BLaER1 treated with 17β-estradiol and CSF1 and Interleukin-3, amounts not matched to agents 10 nM and 100 nM (cell line): ENCODE measurements around the gene RAB21.
A peak's percentile ranks its signal among the peaks of the same experiment; 100 is the strongest.

Experiments
- H3K27ac ChIP-seq, 11 experiments: shearing (Covaris generic); formaldehyde crosslinking; 2 replicates each; pipeline ENCODE4 v1.8.1; 2022
- H3K27me3 ChIP-seq, 11 experiments: shearing (Covaris generic); formaldehyde crosslinking; 2 replicates each; pipeline ENCODE4 v1.8.1; 2022
- H3K36me3 ChIP-seq, 11 experiments: shearing (Covaris generic); formaldehyde crosslinking; 2 replicates each; pipeline ENCODE4 v1.8.1; 2022
- H3K4me1 ChIP-seq, 10 experiments: shearing (Covaris generic); formaldehyde crosslinking; 2 replicates each; pipeline ENCODE4 v1.8.1; 2022
- H3K4me2 ChIP-seq, 11 experiments: shearing (Covaris generic); formaldehyde crosslinking; 2 replicates each; pipeline ENCODE4 v1.8.1; 2022
- H3K4me3 ChIP-seq, 10 experiments: shearing (Covaris generic); formaldehyde crosslinking; 2 replicates each; pipeline ENCODE4 v1.8.1; 2022
- H3K9ac ChIP-seq, 11 experiments: shearing (Covaris generic); formaldehyde crosslinking; 2 replicates each; pipeline ENCODE4 v1.8.1; 2022
- H3K9me3 ChIP-seq, 11 experiments: shearing (Covaris generic); formaldehyde crosslinking; replicated peaks in 1 of 11; 2 replicates each; pipeline ENCODE4 v1.8.1; 2022
- H4K20me1 ChIP-seq, 11 experiments: shearing (Covaris generic); formaldehyde crosslinking; 2 replicates each; pipeline ENCODE4 v1.8.1; 2022
- Cebpa-rat ChIP-seq, 11 experiments: shearing (Covaris generic); IDR thresholded peaks; 2 replicates each; pipeline ENCODE4 v1.8.1; 2022

RAB21 gene

DNA sequence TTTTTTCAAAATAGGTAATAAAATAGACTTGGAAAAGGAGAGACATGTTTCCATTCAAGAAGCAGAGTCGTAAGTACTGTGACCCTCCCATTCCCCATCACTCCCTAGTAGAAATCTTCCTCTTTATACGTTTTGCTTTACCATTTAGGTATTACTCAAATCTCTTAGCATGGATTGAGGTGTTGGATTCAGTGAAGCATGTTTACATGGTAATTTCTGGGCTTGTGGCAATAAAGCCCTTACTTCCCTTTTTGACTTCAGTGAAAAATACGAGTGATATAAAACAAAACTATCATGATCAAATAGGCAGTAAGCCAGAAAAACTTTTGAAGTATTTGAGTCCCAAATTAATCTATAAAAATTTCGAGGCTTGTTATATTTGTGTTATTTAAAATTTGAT is 27.4 kb downstream of the RAB21 start:
- Histone ChIP-seq H3K9me3 (no peaks in the 10 kb centered on the region), H3K9ac (no peak overlapping the region), H3K36me3 (peaks cover 38 to 82% (median 59%) of the 10 kb centered on the region in 11 experiments; a peak in 21 of 22 replicates), H4K20me1 (peaks cover 0 to 55% (median 14%) of the 10 kb centered on the region in 11 experiments; a peak in 11 of 22 replicates), H3K27ac (no peak overlapping the region; a peak in 1 of 22 replicates), H3K27me3 (no peaks in the 10 kb centered on the region), H3K4me1 (peaks cover 0 to 22% (median 10%) of the 10 kb centered on the region in 10 experiments; a peak in 15 of 20 replicates), H3K4me3 (no peak overlapping the region), H3K4me2 (peak overlapping the region in 3 of 11 experiments; percentile 9 to 51 (median 38); a peak in 3 of 22 replicates)
- TF ChIP-seq Cebpa-rat (IDR thresholded peaks at IDR 0.05): no peak

DNA sequence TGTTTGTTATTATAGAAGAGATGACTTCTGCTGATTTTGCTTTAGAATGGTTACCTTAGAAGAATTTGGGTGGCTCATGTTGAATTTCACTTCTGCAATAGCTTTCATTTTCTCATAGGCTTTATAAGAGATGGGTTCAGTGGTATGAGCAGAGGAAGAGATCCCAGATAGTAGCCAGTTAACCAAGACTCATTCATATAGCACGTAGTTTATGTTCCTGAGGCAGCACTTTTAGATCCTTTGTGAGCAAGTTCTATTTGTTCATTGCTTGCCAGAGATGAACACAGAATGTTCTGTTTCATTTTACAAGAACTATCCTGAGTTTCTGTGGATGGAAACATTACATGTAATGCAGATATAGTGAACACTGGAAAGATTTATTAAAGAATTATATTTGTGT is 32.2 kb downstream of the RAB21 start:
- peaks cover 23 to 76% (median 56%) of the 10 kb centered on the region in 11 experiments for H3K36me3 ChIP-seq
- H3K27ac ChIP-seq: peak overlapping the region in 8 of 11 experiments; percentile 30 to 83 (median 68); a peak in 13 of 22 replicates
- H3K4me3 ChIP-seq: no peak overlapping the region
- H3K27me3 ChIP-seq: no peaks in the 10 kb centered on the region
- peak overlapping the region in 6 of 11 experiments; percentile 37 to 89 (median 72); a peak in 10 of 22 replicates for H3K4me2 ChIP-seq
- peaks cover 0 to 35% (median 0%) of the 10 kb centered on the region in 11 experiments; a peak in 4 of 22 replicates for H4K20me1 ChIP-seq
- H3K4me1 ChIP-seq: peaks cover 7 to 64% (median 30%) of the 10 kb centered on the region in 10 experiments; a peak in 17 of 20 replicates
- no peak for TF ChIP-seq Cebpa-rat (IDR thresholded peaks at IDR 0.05)
- peak overlapping the region in 1 of 11 experiments; percentile 49; a peak in 2 of 22 replicates for H3K9ac ChIP-seq
- H3K9me3 ChIP-seq: no peaks in the 10 kb centered on the region

DNA sequence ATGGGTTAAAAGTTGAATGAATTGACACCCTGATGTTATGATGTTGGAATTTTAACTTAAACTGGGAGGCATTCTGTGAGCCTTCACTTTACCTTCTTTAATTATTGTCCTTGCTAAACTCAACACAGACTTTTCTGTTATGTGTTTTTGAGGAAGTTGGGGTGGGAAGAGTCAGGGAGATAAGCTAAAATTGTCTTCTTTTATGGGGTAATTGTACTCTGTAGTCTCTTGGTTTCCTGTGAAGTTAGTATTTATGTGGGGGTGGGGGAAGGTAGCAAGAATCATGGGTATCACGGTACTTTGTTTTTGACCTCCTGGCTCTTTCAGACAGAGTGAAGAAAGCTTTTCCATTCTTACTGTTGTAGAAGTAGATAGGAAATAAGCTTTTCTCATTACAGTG is 32.9 kb downstream of the RAB21 start:
- Histone ChIP-seq H3K4me2 (peak overlapping the region; percentile 8 to 89 (median 62); a peak in 16 of 22 replicates), H3K9me3 (no peaks in the 10 kb centered on the region), H3K27me3 (no peaks in the 10 kb centered on the region), H3K4me1 (peaks cover 7 to 62% (median 30%) of the 10 kb centered on the region in 10 experiments; a peak in 17 of 20 replicates), H3K27ac (peak overlapping the region in 8 of 11 experiments; percentile 30 to 83 (median 68); a peak in 16 of 22 replicates), H3K36me3 (peaks cover 23 to 77% (median 57%) of the 10 kb centered on the region in 11 experiments), H3K9ac (peak overlapping the region in 7 of 11 experiments; percentile 5 to 64 (median 53); a peak in 12 of 22 replicates), H3K4me3 (peak overlapping the region in 2 of 10 experiments; percentile 5 to 41; a peak in 2 of 20 replicates), H4K20me1 (peaks cover 0 to 34% (median 0%) of the 10 kb centered on the region in 11 experiments; a peak in 4 of 22 replicates)
- no peak for TF ChIP-seq Cebpa-rat (IDR thresholded peaks at IDR 0.05)

DNA sequence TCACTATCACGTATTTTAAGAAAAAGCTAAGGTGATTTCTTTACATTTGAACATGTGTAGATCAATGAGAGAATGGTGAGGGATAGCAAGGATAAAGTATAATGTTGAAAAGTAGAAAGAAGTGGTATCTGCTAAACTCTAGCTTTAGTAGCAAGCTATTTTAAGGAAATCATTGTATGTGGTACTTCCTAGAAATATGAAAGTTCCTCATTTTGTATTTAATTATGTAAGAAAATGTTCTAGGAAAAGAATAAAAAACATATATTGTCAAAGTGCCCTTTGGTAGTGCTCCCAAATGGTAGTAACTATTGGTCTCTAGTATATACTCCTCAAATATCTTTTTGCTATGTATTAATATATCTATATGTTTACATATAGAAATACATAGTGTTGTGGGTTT is 35.7 kb downstream of the RAB21 start:
- H3K4me1 ChIP-seq: peaks cover 7 to 66% (median 30%) of the 10 kb centered on the region in 10 experiments; a peak in 17 of 20 replicates
- peaks cover 14 to 59% (median 41%) of the 10 kb centered on the region in 11 experiments for H3K36me3 ChIP-seq
- H3K4me2 ChIP-seq: peak overlapping the region in 7 of 11 experiments; percentile 13 to 81 (median 60); a peak in 12 of 22 replicates
- H3K9me3 ChIP-seq: no peaks in the 10 kb centered on the region
- no peak overlapping the region for H3K4me3 ChIP-seq
- H3K27me3 ChIP-seq: no peaks in the 10 kb centered on the region
- peaks cover 0 to 32% (median 0%) of the 10 kb centered on the region in 11 experiments; a peak in 4 of 22 replicates for H4K20me1 ChIP-seq
- H3K9ac ChIP-seq: no peak overlapping the region
- H3K27ac ChIP-seq: peak overlapping the region in 5 of 11 experiments; percentile 27 to 35 (median 34); a peak in 5 of 22 replicates
- TF ChIP-seq Cebpa-rat (IDR thresholded peaks at IDR 0.05): no peak

DNA sequence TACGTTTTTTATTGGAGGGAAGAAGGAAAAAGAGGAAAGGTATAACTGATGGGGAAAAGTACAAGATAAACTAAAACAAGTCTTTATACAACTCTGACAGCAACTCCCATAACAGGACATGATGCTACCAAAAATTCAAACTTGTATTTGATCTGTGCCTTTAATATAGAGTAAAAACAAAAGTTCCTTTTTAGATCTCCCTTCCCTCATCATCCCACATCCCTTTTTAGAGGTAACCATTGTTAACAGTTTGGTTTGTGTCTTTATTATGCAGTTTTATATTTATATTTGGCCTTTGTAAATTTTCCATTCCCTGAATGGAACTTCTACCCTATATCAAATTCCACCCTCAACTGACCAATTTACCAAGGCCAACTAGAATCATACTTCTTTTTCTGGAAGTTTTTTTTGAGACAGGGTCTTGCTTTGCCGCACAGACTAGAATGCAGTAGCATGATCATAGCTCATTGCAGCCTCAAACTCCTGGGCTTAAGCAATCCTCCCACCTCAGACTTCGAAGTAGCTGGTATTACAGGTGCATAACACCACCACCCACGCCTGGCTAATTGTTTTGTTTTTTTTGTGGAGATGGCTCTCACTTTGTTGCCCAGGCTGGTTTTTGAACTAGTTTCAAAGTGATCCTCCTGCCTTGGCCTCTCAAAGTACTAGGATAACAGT is 36.9 kb downstream of the RAB21 start:
- no peaks in the 10 kb centered on the region for H3K9me3 ChIP-seq
- H3K4me1 ChIP-seq: peaks cover 7 to 75% (median 28%) of the 10 kb centered on the region in 10 experiments; a peak in 17 of 20 replicates
- peaks cover 0 to 28% (median 0%) of the 10 kb centered on the region in 11 experiments; a peak in 4 of 22 replicates for H4K20me1 ChIP-seq
- peaks cover 1 to 47% (median 28%) of the 10 kb centered on the region in 11 experiments; a peak in 19 of 22 replicates for H3K36me3 ChIP-seq
- no peak overlapping the region; a peak in 1 of 22 replicates for H3K27ac ChIP-seq
- H3K27me3 ChIP-seq: no peaks in the 10 kb centered on the region
- H3K4me2 ChIP-seq: peak overlapping the region in 3 of 11 experiments; percentile 75 to 81 (median 76); a peak in 3 of 22 replicates
- TF ChIP-seq Cebpa-rat (IDR thresholded peaks at IDR 0.05): no peak
- H3K4me3 ChIP-seq: no peak overlapping the region
- H3K9ac ChIP-seq: no peak overlapping the region

DNA sequence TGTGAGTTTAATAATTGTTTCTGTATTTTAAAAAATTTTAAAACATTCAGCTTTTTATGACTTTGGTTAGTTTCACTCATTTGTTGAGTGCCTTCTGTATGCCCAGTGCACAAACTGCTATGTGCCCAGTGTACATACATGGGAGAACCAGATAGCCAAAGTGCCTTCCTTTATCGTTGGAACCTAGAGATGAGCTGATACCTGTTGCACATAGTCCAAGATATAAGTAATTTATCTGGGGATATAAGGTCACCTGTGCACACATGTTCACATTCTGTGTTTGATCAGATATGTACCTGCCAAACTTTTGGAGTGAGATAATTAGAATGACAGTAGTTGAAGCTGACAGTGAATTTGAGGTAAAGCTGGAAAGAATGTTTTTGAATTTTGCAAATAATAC is 37.9 kb downstream of the RAB21 start:
- Histone ChIP-seq H3K4me1 (peaks cover 3 to 75% (median 19%) of the 10 kb centered on the region in 10 experiments; a peak in 17 of 20 replicates), H3K27me3 (no peaks in the 10 kb centered on the region), H3K4me2 (no peak overlapping the region), H3K36me3 (peaks cover 0 to 41% (median 23%) of the 10 kb centered on the region in 11 experiments; a peak in 18 of 22 replicates), H4K20me1 (peaks cover 0 to 24% (median 0%) of the 10 kb centered on the region in 11 experiments; a peak in 4 of 22 replicates), H3K9me3 (no peaks in the 10 kb centered on the region), H3K9ac (no peak overlapping the region), H3K4me3 (no peak overlapping the region), H3K27ac (no peak overlapping the region)
- no peak for TF ChIP-seq Cebpa-rat (IDR thresholded peaks at IDR 0.05)

DNA sequence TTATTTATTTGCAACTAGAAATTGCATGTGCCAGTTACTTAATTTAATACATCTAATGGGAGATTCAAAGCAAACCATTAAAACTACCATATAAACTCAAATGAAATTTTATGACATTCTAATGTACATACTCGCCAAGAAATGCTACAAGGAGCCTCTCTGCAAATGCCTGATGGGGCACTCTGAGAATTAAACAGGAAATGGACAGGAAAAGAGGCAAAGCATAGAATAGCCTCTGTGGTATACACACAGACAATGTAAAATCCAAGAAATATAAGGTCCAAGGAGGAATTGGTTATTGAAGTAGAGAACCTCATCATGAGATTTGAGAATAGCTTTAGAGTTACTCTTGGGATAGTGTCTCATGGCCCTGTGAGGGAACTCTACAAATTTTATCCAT is 41.2 kb downstream of the RAB21 start:
- no peak overlapping the region for H3K4me3 ChIP-seq
- no peak overlapping the region for H3K9ac ChIP-seq

DNA sequence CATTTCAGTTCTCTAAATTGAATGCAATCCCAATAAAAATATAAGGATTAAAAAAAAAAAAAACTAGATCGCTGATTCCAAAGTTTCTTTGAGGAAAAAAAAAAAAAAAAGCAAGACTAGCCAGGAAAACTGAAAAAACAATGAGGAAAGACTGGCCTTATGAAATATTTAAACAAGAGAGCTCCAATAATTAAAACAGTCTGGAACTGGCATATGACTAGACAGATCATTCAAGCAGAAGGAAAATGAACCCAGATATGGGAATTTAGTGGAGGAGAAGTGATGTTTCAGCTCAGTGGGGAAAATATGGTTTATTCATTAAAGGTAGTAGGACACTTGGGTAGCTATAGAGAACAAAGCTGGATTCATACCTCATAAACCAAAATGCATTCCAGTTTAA is 42.9 kb downstream of the RAB21 start:
- H3K4me2 ChIP-seq: peak overlapping the region in 1 of 11 experiments; percentile 29; a peak in 1 of 22 replicates
- peaks cover 0 to 51% (median 3%) of the 10 kb centered on the region in 10 experiments; a peak in 10 of 20 replicates for H3K4me1 ChIP-seq
- no peak overlapping the region for H3K27ac ChIP-seq
- no peaks in the 10 kb centered on the region for H4K20me1 ChIP-seq
- TF ChIP-seq Cebpa-rat (IDR thresholded peaks at IDR 0.05): no peak
- no peak overlapping the region for H3K4me3 ChIP-seq
- H3K9ac ChIP-seq: no peak overlapping the region
- H3K27me3 ChIP-seq: no peaks in the 10 kb centered on the region
- H3K9me3 ChIP-seq: peaks cover 0 to 13% (median 4%) of the 10 kb centered on the region in 11 experiments; a peak in 10 of 22 replicates
- peaks cover 0 to 7% (median 0%) of the 10 kb centered on the region in 11 experiments; a peak in 3 of 22 replicates for H3K36me3 ChIP-seq

More for the DNA sequence above, 41.2 kb downstream of the RAB21 start:
- Histone ChIP-seq H3K27ac (no peak overlapping the region; a peak in 1 of 22 replicates), H3K36me3 (peaks cover 0 to 24% (median 9%) of the 10 kb centered on the region in 11 experiments; a peak in 13 of 22 replicates), H3K4me1 (peaks cover 0 to 65% (median 4%) of the 10 kb centered on the region in 10 experiments; a peak in 10 of 20 replicates), H3K9me3 (peaks cover 0 to 12% (median 4%) of the 10 kb centered on the region in 11 experiments; a peak in 10 of 22 replicates), H4K20me1 (peaks cover 0 to 4% (median 0%) of the 10 kb centered on the region in 11 experiments; a peak in 1 of 22 replicates), H3K4me2 (peak overlapping the region in 2 of 11 experiments; percentile 43 to 46; a peak in 2 of 22 replicates), H3K27me3 (no peaks in the 10 kb centered on the region)
- TF ChIP-seq Cebpa-rat (IDR thresholded peaks at IDR 0.05): no peak
